Measurements from ENCODE around the gene SRPK2.

- TF ChIP-seq CTCF (IDR thresholded peaks at IDR 0.05) (no peak), POLR2A (IDR thresholded peaks at IDR 0.05) (no peak)
These were observed 184.2 kb downstream of the SRPK2 start for GRCh38 chr7:105204520-105204919.
